HG03039 (cell line): Measurements from ENCODE around the gene ABCA5.
A peak's percentile ranks its signal among the peaks of the same experiment; 100 is the strongest.
"Not testable (repeated sequence)": the region's sequence is repeated elsewhere in the genome, so short reads cannot be mapped to it uniquely, and the experiment has no call there.

Experiments
- ATAC-seq: cut with Tn5 transposase; IDR thresholded peaks from one replicate; pipeline ENCODE4 v1.9.1; 2021; ENCODE audit warnings: mild to moderate bottlenecking, moderate library complexity; ENCODE audit not compliant: unreplicated experiment

Gene ABCA5

DNA sequence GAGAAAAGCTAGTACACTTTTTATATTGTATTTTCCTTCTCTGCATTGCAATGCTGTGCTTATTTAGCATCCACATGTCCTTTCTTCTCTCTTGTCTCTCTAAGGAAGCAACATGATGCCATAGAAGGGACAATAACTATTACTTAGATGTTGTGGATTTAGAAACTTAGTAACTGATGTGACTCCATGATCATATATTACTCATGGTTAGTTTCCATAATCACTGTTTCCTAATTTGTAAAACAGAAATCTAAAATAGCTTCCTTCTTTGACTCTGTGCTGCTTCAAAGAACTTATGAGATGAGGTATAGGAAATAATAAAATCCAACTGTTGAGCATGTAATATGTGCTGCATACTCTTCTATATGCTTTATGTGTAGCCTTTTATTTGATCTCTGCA lies 6.6 kb upstream of the ABCA5 start:
- no peak for ATAC-seq

DNA sequence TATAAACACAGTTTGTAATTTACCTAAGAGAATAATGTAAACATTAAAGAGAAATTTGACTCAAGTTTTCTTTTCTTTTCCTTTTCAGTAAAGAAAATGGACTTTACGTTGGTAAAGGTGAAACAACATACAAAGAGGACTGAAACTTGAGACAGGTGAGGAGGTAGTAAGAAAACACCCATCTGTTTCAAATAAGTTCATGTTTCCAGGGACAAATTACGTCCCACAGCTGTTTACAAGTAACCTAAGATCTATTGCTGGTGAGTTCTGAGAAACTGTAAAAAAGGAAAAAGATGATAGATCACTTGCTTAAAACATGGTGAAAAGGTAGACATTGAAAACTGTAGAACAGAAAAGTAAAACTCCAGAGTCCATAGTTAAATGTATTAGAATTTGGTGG lies 4.8 kb upstream of the ABCA5 start:
- ATAC-seq, result no peak

DNA sequence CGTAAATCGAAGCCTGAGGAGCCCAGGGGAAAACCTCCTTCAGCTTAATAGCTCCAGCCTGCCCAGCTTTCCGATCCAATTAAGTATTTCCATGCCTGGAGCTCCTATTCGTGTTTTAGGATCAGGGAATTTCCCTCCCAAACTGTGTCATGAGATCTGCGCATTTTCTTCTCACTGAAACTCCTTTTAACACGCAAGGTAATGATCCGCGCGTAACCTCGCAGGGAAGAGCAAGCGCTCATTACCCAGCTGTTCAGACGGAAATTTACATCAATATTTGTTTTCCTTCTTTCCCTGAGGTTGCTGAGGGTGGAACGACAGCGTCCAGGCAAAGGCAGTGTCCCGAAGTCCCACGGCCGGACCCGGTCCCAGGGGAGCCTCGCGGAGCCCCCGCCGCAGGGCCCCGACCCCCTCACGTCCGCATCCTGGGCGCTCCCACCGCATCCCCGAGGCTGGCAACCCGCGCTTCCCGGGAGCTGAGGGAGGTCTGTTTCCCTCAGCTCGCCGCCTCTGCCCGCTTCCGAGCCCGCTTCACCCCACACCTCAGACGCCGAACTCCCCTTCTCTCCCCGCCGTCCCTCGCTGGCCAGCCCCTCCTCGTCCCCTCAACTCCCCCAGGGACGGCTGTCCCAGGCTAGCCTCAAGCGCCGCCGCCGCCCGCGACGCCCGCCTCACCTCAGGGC lies 415 bp downstream of the ABCA5 start:
- peak; percentile 7 for ATAC-seq

DNA sequence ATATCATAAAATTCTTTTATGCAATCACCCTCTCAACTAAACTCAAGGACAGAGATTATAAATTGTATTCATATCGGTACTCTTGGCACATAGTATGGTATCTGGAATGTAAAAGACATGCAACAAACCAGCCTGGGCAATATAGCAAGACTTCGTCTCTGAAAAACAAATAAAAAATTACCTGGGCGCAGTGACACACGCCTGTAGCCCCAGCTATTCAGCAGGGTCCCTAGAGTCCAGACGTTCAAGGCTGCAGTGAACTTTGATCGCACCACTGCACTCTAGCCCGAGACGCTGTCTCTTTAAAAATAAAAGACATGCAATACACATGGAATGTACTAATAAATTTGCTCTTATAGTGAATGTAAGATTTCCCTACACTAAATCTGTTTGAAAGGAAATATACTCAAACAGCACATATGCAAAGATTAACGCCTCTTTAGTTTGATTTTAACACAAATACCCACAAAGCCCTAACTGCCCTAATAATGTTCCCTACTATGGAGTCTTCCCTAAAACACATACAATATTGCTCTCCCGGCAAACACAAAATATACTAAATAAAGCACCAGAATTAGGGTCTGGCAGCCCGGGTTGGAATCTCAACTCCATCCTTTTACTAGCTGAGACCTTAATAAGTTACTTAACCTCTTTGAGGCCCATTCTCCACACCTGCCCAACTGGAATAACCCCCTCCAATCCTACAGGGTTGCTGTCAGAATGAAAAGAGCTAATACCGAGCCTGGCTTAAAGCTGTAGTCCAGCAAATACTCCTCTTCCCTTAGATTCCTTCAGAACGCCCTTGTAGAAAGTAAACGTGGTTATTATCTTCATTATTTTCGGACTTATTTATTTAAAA lies 1.2 kb downstream of the ABCA5 start:
- ATAC-seq, result no peak

DNA sequence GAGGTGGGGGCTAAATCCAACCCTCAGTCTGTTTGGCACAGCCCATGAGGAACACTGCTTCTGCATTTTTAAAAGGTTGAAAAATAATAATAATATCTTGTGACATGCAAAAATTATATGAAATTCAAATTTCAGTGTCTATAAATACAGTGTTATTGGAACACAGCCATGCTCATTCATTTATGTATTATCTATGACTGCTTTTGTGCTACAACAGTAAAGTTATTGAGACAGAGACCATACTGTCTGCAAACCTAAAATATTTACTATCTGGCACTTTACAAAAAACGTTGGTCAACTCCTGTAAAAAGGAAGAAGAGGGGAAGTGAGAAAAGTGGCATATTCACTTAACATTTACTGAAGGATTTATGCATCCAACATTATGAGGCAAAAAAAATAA lies 3.1 kb downstream of the ABCA5 start:
- no peak for ATAC-seq

DNA sequence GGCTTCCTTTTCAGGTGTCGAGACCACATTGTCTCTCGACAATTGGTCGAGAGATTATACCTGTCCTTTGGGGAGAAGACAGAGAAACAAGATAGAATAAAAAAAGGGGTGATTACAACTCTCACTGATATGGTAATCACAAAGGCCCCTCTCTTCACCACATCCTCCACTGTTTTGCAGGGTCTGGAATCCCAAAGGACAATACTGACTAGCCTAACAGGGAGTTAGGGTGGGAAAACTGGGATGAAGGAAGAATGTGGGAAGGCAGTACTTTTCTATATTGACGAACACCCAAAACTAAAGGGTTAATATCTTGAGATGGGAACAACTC lies 6.1 kb downstream of the ABCA5 start:
- ATAC-seq, result no peak

DNA sequence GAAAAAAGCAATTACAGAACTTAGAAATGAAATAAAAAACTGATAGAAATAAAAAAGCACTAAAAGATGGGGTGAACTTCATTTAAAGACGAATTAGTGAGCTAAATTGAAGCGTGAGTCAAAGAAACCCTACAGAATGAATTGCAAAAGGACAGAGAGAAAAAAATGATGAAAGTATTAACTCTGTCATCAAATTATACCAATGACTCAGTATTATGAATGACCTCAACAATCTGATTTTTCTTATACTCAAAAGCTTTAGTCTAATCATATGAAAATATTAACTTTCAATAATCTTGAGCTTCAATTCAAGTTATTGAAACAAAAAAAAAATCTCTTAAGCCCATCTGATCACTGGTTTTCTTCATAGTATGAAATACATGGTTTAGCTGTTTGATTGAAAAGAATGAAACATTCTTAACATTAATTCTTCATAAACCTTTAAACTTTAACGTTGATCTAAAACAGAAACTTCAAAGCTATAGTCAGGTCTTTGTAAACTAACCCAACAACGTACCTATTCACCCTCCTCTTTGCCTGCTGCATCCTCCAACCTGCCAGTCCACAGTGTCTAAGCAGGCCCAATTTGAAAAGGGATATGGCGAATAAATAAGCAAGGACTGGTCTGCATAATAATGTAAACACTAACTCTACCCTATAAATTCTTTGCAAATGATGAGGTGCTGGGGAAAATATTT lies 6.6 kb downstream of the ABCA5 start:
- ATAC-seq, result no peak

DNA sequence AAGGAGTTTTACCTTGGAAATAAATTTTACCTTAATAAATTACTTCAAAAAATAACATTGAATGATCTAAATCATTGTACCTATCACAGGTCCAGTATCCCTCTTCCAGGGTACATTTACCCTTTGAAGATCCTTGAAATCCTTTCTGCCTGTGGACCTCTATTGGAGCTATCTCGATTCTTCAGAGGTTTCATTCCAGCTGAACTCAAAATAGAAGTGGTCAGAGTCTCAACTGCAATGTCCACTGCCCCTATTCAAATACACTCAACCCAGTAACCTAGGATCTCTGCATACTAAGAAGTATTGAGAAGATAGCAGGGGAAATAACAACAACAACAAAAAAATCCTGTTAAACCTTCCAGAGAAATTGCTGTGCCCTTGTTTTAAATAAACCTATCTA lies 9.3 kb downstream of the ABCA5 start:
- ATAC-seq, result no peak

DNA sequence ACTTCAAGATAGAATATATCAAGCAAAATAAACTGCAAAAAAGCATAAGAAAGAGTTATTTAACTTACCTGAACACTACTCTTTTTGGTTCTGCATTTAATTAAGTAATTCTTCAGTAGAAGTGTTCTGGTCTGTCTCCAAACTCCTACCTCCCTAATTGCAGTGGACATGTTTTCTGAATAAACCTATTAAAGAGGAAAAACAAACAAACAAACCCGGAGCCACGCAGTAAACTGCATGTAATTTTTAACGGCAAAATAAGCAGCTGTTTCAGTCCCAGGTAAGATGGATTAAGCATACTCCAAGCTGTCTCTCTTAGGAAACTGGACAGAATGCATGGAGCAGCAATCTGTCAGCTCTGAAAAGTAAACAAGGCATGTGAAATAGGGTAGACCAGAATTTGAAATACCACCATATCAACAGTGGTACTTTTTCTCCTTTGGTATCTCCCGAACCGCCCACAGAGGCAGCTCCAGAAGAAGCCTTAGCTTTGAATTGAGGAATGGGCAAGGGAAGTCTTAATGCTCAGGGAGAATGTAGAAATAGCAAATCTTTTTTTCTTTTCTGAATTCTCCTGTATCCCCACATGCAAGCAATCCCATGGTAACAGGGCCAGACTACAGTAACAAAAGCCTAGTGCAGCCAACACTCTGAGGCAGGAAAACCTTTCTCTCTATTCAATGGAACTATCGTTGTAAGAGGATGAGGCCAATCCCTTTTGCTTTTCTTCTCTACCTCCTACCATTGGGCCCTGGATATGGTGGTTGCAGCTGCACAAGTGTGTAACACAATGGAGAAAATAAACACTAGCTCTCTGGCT lies 12.5 kb downstream of the ABCA5 start:
- ATAC-seq, result no peak

DNA sequence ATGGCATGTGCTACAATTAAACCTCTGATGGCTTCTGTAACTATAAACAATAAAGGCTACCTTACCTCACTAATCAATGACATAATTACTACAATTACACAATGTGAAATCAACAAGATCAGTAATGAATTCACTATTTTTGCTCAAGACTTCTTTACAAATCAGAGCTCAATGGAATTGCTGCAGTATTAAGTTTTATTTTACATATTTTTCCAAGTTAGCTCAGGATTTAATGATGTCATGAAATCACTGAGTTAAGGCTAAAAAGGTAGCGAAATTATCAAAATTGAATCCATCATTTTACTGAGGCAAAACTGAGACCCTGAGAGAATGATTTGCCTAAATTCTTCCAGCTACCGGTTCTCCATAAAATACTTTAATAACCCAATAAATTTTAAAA lies 21.8 kb downstream of the ABCA5 start:
- no peak for ATAC-seq

DNA sequence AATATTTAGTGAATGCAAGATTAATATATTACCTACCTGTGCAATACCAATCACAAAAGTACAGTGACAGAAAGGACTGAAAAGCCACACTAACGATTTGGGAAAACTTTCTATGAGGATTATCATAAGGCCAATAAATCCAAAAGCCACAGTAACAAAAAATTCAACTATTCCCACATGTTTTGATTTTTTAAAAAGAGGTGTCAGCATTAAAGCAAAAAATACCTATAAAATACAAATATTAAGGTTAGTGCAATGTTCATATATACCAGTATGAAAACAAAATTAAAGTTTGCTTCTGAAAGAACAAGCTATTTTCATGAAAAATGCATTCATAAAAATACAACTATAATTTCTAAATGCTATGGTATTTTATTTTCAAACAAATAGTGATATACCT lies 24.3 kb downstream of the ABCA5 start:
- ATAC-seq, result no peak

DNA sequence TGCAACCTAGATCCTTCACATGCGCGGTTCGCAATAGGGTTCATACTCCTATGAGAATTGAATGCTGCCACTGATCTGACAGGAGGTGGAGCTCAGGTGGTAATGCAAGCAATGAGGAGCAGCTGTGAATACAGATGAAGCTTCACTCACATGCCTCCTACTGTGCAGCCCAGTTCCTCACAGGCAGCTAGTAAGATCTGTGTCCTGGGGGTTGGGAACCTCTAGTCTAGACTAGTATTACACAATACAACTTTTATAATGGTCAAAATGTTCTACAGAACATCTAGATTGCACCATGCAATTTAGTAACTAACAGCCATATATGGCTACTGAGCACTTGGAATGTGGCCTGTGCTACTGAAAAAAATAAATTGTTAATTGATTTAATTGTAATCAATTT lies 26.7 kb downstream of the ABCA5 start:
- no peak for ATAC-seq

DNA sequence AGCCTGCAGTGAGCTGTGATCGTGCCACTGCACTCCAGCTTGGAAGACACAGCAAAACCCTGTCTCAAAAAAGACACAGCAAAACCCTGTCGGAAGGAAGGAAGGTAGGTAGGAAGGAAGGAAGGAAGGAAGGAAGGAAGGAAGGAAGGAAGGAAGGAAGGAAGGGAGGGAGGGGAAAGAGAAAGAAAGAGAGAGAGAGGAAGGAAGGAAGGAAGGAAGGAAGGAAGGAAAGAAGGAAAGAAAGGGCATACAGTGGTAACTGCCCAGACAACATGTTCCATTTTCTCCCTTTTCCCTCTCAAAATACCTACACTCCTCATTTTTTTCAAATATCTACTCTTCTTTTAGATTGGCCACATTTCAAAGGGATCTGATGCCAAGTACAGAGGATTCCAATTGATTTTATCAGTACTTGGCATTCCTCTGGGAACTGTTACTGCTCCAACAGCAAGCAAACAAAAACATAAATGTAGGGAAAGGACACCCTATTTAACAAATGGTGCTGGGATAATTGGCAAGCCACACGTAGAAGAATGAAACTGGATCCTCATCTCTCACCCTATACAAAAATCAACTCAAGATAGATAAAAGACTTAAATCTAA lies 28.7 kb downstream of the ABCA5 start:
- ATAC-seq, result not testable (repeated sequence)

DNA sequence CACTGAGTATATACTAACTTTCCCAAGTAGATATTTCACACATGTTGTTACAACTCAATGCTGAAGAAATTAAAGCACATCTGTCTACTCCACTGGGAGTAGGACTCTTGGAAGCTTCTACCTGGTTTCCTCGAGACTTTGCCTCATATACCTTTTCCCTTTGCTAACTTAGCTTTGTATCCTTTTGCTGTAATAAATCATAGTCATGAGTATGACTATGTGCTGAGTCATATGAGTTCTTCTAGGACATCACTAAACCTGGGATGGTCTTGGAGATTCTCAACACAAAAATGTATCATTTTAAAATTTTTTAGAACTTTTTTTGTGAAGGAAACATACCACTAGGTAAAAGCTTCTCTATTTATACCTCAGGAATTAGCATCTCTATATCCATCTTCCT lies 39.8 kb downstream of the ABCA5 start:
- no peak for ATAC-seq

DNA sequence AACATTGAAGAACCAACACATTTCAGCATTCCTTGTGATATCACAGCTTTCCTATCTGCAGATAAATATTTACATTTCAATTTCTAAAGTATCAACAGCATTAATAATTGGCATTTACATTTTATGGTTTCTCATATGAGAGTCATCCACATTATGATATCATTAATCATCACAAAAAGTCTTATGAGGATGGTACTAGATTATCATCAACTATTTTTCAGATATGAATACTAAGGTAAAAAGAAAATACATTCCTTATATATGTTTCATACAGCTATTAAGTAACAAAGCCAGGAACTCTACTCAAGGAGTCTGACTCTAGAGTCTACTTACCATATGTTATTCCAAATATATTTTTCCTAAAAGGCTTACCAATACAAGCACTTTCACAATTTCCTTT lies 40.7 kb downstream of the ABCA5 start:
- no peak for ATAC-seq

DNA sequence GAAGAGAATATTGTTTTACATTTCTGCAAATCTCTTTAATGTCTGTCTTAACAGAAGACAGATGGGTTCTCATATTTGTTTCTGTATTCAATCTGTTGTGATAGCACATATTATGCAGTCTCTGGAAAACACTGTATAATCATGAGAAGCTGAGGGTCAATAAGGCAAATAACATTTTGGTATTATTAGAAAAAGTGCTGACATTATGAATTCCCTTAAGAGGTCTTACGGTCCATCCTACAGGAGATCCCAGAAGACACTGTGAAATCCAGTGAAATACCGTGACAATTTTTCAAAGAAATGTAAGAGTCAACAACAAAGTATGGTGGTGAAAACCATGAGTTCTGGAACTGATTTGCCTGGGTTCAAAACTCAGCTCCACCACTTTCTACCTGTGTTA lies 42.3 kb downstream of the ABCA5 start:
- no peak for ATAC-seq

DNA sequence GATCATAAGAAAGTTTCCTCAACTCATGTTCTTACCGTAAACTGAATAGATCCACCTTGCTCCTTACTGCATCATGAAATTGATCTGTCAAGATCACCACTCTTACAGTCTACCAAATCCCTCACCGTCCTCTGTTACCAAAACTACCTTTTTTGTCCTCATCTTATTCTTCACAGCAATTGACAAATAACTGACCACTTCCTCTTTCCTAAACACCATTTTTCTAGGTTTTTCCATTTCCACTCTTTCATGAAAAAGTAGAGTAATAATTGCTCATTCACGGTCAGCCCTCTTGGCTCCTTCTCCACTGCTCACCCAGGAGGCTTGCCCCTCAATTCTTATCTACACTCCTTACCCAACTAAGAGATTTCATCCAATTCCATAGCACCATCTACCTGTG lies 44.9 kb downstream of the ABCA5 start:
- no peak for ATAC-seq

DNA sequence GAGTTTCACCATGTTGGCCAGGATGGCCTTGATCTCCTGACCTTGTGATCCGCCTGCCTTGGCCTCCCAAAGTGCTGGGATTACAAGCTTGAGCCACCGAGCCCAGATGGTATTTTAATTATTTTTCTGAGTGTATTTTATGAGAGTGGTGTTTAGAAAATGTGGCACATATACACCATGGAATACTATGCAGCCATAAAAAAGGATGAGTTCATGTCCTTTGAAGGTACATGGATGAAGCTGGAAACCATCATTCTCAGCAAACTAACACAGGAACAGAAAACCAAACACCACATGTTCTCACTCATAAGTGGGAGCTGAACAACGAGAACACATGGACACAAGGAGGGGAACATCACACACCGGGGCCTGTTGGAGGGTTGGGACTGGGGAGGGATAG lies 50.7 kb downstream of the ABCA5 start:
- ATAC-seq, result not testable (repeated sequence)

DNA sequence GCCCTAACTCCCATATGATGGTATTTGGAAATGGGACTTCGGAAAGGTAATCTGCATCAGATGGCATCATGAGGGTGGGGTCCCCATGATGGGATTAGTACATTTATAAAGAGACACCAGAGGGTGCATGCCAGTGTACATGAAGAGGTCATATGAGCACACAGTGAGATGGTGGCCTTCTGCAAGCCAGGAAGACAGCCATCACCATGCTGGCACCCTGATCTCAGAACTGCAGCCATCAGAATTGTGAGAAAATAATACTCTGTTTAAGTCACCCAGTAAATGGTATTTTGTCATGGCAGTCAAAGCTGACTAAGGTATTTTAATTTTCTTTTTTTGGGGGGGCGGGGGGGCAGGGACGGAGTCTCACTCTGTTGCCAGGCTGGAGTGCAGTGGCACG lies 51.2 kb downstream of the ABCA5 start:
- ATAC-seq, result no peak

DNA sequence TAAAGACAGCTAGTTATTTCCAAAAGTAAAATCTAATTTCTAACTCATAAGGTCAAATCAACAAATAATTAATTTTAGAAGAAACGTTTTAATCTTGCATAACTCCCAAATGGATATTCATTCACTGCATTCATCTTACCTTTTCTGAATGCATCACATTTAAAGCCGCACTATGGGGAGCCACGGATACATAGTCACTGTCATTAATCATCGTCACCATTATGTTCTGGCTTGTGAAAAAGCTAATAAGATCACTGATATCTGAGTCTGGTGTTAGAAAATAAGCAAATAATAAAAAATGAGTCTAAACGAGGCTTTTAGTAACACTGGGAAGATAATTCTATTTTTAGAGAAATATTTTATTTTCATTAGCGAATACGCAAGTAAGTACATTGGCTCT lies 55.9 kb downstream of the ABCA5 start:
- ATAC-seq, result no peak
